Peyer's patch (tissue), 4 donors: ENCODE measurements around the gene ZBTB7C.

ENCODE experiments used
- POLR2A ChIP-seq, 2 donors: fragments of 450-650 bp; IDR thresholded peaks; one replicate each; pipeline ENCODE4 v1.5.1; 2017; ENCODE audit warnings: antibody characterized with exemption in 2 of 2, mild to moderate bottlenecking in 2 of 2, moderate library complexity in 2 of 2
- TF ChIP-seq, protein P1 (sequence below), 6 experiments: fragments of 450-650 bp in 4 of 6; fragments of 200-600 bp in 2 of 6; sonication (generic) in 1 of 6; IDR thresholded peaks; one replicate each; pipeline ENCODE4 v1.5.1; 2017 to 2019; ENCODE audit warnings: antibody characterized with exemption in 6 of 6, mild to moderate bottlenecking in 3 of 6, moderate library complexity in 1 of 6

DNA sequence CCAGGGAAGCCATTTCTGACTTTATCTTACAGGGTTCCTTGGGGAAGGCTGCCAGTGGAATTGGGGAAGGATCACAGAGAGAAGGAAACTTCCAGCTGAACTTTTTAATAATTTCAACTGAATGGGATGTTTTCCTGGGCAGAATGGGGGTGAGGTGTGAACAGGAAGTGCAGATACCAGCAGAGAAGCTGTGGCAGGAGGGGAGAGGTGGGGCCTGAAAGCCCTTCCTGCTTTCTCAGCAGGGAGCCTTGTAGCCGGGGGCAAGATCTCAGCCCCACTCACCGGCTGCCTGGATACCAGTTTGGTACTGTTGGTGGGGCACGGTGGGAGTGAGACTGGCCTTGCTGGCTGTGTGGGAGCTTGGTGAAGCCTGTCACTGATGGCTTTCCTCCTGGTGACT, 170.5 kb downstream of the ZBTB7C start:
- no peak for TF ChIP-seq POLR2A (IDR thresholded peaks at IDR 0.05)
- TF ChIP-seq, protein P1, sequence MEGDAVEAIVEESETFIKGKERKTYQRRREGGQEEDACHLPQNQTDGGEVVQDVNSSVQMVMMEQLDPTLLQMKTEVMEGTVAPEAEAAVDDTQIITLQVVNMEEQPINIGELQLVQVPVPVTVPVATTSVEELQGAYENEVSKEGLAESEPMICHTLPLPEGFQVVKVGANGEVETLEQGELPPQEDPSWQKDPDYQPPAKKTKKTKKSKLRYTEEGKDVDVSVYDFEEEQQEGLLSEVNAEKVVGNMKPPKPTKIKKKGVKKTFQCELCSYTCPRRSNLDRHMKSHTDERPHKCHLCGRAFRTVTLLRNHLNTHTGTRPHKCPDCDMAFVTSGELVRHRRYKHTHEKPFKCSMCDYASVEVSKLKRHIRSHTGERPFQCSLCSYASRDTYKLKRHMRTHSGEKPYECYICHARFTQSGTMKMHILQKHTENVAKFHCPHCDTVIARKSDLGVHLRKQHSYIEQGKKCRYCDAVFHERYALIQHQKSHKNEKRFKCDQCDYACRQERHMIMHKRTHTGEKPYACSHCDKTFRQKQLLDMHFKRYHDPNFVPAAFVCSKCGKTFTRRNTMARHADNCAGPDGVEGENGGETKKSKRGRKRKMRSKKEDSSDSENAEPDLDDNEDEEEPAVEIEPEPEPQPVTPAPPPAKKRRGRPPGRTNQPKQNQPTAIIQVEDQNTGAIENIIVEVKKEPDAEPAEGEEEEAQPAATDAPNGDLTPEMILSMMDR (IDR thresholded peaks at IDR 0.05): no peak
